NT2/D1 (cell line): Measurements from ENCODE around the gene TNFRSF1B.

Experiments
- DNase-seq: peaks from one replicate; pipeline ENCODE4 v3.0.0-alpha.2; 2011; ENCODE audit warnings: low read depth, low spot score
- H3K27me3 ChIP-seq: 2 replicates; pipeline ENCODE4 v1.6.0; 2011; ENCODE audit warnings: mild to moderate bottlenecking; ENCODE audit not compliant: insufficient read length, insufficient read depth
- H3K36me3 ChIP-seq: 2 replicates; pipeline ENCODE4 v1.6.1; 2011; ENCODE audit warnings: mild to moderate bottlenecking, low read length, mixed read lengths; ENCODE audit not compliant: insufficient read depth, insufficient read length
- H3K4me1 ChIP-seq: 2 replicates; pipeline ENCODE4 v1.5.1; 2011; ENCODE audit not compliant: insufficient read depth, insufficient read length
- H3K4me3 ChIP-seq: 2 replicates; pipeline ENCODE4 v1.5.1; 2011; ENCODE audit warnings: low read depth; ENCODE audit not compliant: insufficient read length
- H3K9ac ChIP-seq: 2 replicates; pipeline ENCODE4 v1.6.0; 2011; ENCODE audit warnings: low read depth; ENCODE audit not compliant: insufficient read length
- H3K9me3 ChIP-seq: 2 replicates; pipeline ENCODE4 v1.5.1; 2011; ENCODE audit warnings: mild to moderate bottlenecking, low read length; ENCODE audit not compliant: insufficient read depth
- SUZ12 ChIP-seq: IDR thresholded peaks from 2 replicates; pipeline ENCODE4 v1.6.1; 2011; ENCODE audit not compliant: insufficient read length, insufficient read depth; ENCODE audit errors: extremely low read depth
- YY1 ChIP-seq: IDR thresholded peaks from 2 replicates; pipeline ENCODE4 v1.6.1; 2011; ENCODE audit not compliant: insufficient read length, insufficient read depth
- ZNF274 ChIP-seq: IDR thresholded peaks from 2 replicates; pipeline ENCODE4 v1.6.1; 2011; ENCODE audit warnings: mild to moderate bottlenecking, low read depth, low read length

Gene TNFRSF1B

DNA sequence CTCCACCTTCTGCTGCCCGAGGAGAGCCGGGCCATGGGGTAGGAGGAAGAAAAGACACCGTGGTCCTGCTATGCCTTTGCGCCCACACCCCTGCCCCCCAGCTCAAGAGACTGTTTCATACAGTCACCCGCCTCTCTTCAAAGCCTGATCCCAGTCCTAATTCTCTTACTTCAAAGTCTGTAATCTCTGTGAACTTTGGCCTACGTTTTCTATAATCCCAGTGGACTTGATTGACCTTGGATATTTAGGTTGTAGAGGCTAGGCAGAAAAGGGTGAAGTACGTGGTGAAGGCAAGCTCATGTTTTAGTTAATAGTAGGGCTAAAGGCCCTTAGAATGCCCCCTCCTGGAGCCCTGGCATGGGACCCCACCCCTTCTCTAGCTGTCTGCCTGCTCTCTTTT lies 91.5 kb downstream of the TNFRSF1B start:
- Histone ChIP-seq H3K4me1 (no peaks in the 10 kb centered on the region), H3K36me3 (peaks cover 66% of the 10 kb centered on the region), H3K4me3 (no peak overlapping the region), H3K9ac (no peak overlapping the region), H3K27me3 (no peaks in the 10 kb centered on the region), H3K9me3 (no peaks in the 10 kb centered on the region)
- no peak for DNase-seq
- no peak for TF ChIP-seq ZNF274
- TF ChIP-seq YY1 = no peak
- no peak for TF ChIP-seq SUZ12
